Neuron (in vitro differentiated cells): ENCODE measurements around the gene PTPRM.

Experiments used
- H2AFZ ChIP-seq: one replicate; pipeline ENCODE4 v1.6.1; 2013; ENCODE audit warnings: low read depth, mild to moderate bottlenecking, inconsistent platforms, low read length, moderate library complexity
- H3K27me3 ChIP-seq: one replicate; pipeline ENCODE4 v1.6.1; 2013; ENCODE audit warnings: low read length; ENCODE audit not compliant: insufficient read depth
- H3K36me3 ChIP-seq: one replicate; pipeline ENCODE4 v1.6.1; 2013; ENCODE audit warnings: low read length; ENCODE audit not compliant: insufficient read depth
- H3K4me1 ChIP-seq: one replicate; pipeline ENCODE4 v1.6.1; 2013; ENCODE audit warnings: low read length; ENCODE audit not compliant: insufficient read depth
- H3K4me3 ChIP-seq: 2 replicates; pipeline ENCODE4 v1.5.1; 2013; ENCODE audit warnings: mild to moderate bottlenecking, low read length, moderate library complexity
- H3K9me3 ChIP-seq: one replicate; pipeline ENCODE4 v1.6.1; 2013; ENCODE audit warnings: low read length

The PTPRM gene

GRCh38 chr18:7661207-7661606 is 94.1 kb downstream of the PTPRM start:
- Histone ChIP-seq H3K27me3 (no peaks in the 10 kb centered on the region), H3K36me3 (no peaks in the 10 kb centered on the region), H3K4me3 (no peak overlapping the region), H3K9me3 (no peaks in the 10 kb centered on the region), H3K4me1 (peaks cover 17% of the 10 kb centered on the region), H2AFZ (no peak overlapping the region)

- Histone ChIP-seq H3K9me3 (no peaks in the 10 kb centered on the region), H3K36me3 (no peaks in the 10 kb centered on the region), H3K4me3 (no peak overlapping the region), H3K27me3 (no peaks in the 10 kb centered on the region), H3K4me1 (peaks cover 8% of the 10 kb centered on the region), H2AFZ (no peak overlapping the region)
These were observed 95.8 kb downstream of the PTPRM start for GRCh38 chr18:7662866-7663265.

GRCh38 chr18:7663366-7664312 is 96.5 kb downstream of the PTPRM start:
- Histone ChIP-seq H3K4me1 (peaks cover 13% of the 10 kb centered on the region), H3K4me3 (no peak overlapping the region), H3K9me3 (no peaks in the 10 kb centered on the region), H3K36me3 (no peaks in the 10 kb centered on the region), H3K27me3 (no peaks in the 10 kb centered on the region), H2AFZ (no peak overlapping the region)

- H3K4me1 ChIP-seq: peaks cover 13% of the 10 kb centered on the region
- H3K27me3 ChIP-seq: no peaks in the 10 kb centered on the region
- H3K9me3 ChIP-seq: no peaks in the 10 kb centered on the region
- H2AFZ ChIP-seq: no peak overlapping the region
- no peak overlapping the region for H3K4me3 ChIP-seq
- H3K36me3 ChIP-seq: no peaks in the 10 kb centered on the region
These were observed 99.2 kb downstream of the PTPRM start for GRCh38 chr18:7666195-7666776.

- Histone ChIP-seq H3K36me3 (no peaks in the 10 kb centered on the region), H2AFZ (no peak overlapping the region), H3K9me3 (no peaks in the 10 kb centered on the region), H3K4me3 (no peak overlapping the region), H3K27me3 (no peaks in the 10 kb centered on the region), H3K4me1 (peaks cover 13% of the 10 kb centered on the region)
These were observed 101.3 kb downstream of the PTPRM start for GRCh38 chr18:7668392-7668791.

GRCh38 chr18:7669361-7669760 is 102.2 kb downstream of the PTPRM start:
- Histone ChIP-seq H3K27me3 (no peaks in the 10 kb centered on the region), H3K4me3 (no peak overlapping the region), H3K9me3 (no peaks in the 10 kb centered on the region), H2AFZ (no peak overlapping the region), H3K4me1 (peaks cover 13% of the 10 kb centered on the region), H3K36me3 (no peaks in the 10 kb centered on the region)

- H3K4me1 ChIP-seq: peaks cover 11% of the 10 kb centered on the region
- H2AFZ ChIP-seq: no peak overlapping the region
- no peak overlapping the region for H3K4me3 ChIP-seq
- H3K36me3 ChIP-seq: no peaks in the 10 kb centered on the region
- H3K27me3 ChIP-seq: no peaks in the 10 kb centered on the region
- no peaks in the 10 kb centered on the region for H3K9me3 ChIP-seq
These were observed 104.0 kb downstream of the PTPRM start for GRCh38 chr18:7671105-7671504.

GRCh38 chr18:7676253-7676873 is 109.2 kb downstream of the PTPRM start:
- H3K36me3 ChIP-seq: no peaks in the 10 kb centered on the region
- H3K4me3 ChIP-seq: no peak overlapping the region
- no peaks in the 10 kb centered on the region for H3K9me3 ChIP-seq
- H3K27me3 ChIP-seq: no peaks in the 10 kb centered on the region
- no peaks in the 10 kb centered on the region for H3K4me1 ChIP-seq
- no peak overlapping the region for H2AFZ ChIP-seq

GRCh38 chr18:7677001-7677400 is 109.9 kb downstream of the PTPRM start:
- H3K9me3 ChIP-seq: no peaks in the 10 kb centered on the region
- H3K4me3 ChIP-seq: no peak overlapping the region
- no peaks in the 10 kb centered on the region for H3K27me3 ChIP-seq
- H3K36me3 ChIP-seq: no peaks in the 10 kb centered on the region
- no peaks in the 10 kb centered on the region for H3K4me1 ChIP-seq
- no peak overlapping the region for H2AFZ ChIP-seq

GRCh38 chr18:7677424-7677823 is 110.3 kb downstream of the PTPRM start:
- Histone ChIP-seq H3K36me3 (no peaks in the 10 kb centered on the region), H3K4me1 (no peaks in the 10 kb centered on the region), H3K27me3 (no peaks in the 10 kb centered on the region), H3K4me3 (no peak overlapping the region), H3K9me3 (no peaks in the 10 kb centered on the region), H2AFZ (no peak overlapping the region)

GRCh38 chr18:7678389-7678788 is 111.3 kb downstream of the PTPRM start:
- Histone ChIP-seq H3K4me3 (no peak overlapping the region), H2AFZ (no peak overlapping the region), H3K36me3 (no peaks in the 10 kb centered on the region), H3K9me3 (no peaks in the 10 kb centered on the region), H3K4me1 (no peaks in the 10 kb centered on the region), H3K27me3 (no peaks in the 10 kb centered on the region)

GRCh38 chr18:7678801-7679200 is 111.7 kb downstream of the PTPRM start:
- no peaks in the 10 kb centered on the region for H3K9me3 ChIP-seq
- no peak overlapping the region for H3K4me3 ChIP-seq
- H2AFZ ChIP-seq: no peak overlapping the region
- H3K4me1 ChIP-seq: no peaks in the 10 kb centered on the region
- no peaks in the 10 kb centered on the region for H3K36me3 ChIP-seq
- no peaks in the 10 kb centered on the region for H3K27me3 ChIP-seq

GRCh38 chr18:7681298-7681697 is 114.2 kb downstream of the PTPRM start:
- Histone ChIP-seq H3K4me3 (no peak overlapping the region), H3K36me3 (no peaks in the 10 kb centered on the region)

More at GRCh38 chr18:7681298-7681697, 114.2 kb downstream of the PTPRM start:
- Histone ChIP-seq H3K27me3 (no peaks in the 10 kb centered on the region), H2AFZ (no peak overlapping the region), H3K9me3 (no peaks in the 10 kb centered on the region), H3K4me1 (no peaks in the 10 kb centered on the region)
